Measurements from ENCODE around the gene SEMA5A. TPM values are rescaled to one million over a fixed set of nuclear protein-coding genes. Genes with fewer than 3 reads are reported as not detected.

Gene SEMA5A
- total RNA-seq, 1 donor from 2014 or later = 25.3 TPM

DNA sequence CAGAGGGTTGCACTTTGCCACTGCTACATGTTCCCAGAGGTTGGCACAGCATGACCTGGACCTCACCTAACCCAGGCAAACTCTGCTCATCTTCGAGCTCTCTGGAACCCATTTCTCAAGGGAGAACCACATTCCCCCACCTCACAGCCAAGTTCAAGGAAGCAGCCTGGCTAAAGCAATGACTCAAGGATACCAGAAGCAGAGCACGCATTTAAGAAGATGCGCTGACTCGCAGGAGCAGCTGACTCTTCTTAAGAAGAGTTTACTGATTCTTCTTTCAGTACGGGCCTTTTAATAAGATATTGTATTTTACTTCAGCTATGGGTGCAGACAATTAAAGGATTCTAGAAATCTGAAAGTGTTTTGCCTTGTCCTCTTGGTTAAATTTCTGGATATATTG is 4.1 kb upstream of the SEMA5A start:
- intact Hi-C loops (cut with micrococcal nuclease) = no loop called here
- no peak for DNase-seq
- no peak for ATAC-seq

DNA sequence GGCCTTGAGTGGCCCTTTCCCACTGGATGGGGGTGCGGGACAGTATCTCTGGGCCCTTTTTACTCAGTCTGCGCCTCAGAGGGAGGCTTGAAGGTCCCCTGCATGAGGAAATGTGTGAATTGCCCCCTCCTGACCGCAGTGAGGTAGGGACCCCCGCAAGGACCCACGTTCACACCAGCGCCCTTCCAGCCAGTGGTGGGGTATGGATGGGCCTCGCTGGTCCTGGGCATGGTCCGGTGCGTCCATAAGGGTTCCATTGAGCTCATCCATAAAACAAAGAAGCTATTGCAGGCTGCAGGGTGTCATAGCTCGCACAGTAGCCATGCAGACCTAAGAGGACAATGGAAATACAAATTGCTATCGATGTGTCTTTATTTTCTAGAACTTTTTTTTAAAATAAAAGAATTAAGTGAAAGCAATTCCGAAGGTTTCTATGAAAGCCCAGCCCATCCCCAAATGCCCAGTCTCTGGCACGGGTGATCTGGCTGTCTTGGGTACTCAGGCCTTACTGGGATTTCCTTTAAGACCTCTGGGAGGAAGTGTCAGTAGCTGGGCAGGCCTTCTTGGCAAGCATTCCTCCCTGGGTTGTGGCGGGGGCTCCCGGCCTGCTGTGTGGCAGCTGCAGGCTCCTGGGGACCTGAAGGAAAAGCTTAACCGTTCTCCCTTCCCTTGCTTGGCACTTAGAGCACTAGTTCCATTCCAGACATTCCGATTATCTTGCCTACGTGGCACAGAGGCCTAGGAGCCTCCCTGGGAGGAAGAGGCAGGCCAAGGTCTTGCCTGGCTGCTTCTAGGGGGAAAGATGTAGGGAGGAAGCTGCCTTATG is 1.5 kb upstream of the SEMA5A start:
- DNase-seq (peak; percentile 37), ATAC-seq (peak; percentile 5)
- intact Hi-C loops (cut with micrococcal nuclease) = no loop called here

DNA sequence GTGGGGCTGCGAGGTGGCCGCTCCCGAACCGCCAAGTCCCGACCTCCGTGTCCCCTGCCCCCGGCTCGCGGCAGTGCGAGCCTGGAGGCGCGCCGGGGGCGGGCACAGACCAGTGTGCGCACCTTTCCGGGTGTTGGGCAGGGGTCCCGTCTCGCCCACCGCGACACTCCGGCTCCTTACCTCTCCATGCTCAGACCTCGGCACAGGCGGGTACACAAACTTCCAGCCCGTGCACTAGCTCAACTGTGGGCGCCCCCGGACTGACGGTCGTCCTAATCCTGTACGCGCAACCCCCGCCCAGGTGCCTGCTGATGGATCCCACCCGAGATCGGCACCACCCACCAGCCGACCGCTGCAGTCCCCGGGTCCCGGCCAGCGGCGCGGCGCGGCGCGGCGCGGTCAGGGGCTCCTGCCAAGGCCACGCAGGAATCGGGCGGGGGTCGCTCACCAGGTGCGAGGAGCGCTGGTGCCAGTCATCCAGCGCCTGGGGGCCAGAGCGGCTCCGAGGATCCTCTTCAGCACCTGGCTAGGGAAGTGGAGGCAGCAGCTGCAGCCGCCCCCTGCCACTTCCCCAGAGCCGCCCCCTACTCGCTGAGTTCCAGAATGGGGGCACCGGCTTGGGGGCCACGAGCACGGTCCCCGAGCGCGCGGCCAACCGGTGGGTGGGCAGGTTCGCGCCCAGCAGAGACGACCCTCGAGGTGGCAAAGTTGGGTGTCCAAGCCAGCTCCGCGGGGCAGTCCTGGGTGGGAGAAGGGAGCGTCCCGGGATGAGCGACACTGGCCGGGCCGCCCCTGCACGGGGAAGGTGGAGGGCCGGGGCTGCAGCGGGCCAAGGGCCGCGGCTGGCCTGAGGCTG is 511 bp downstream of the SEMA5A start:
- intact Hi-C loops (cut with micrococcal nuclease) = no loop called here
- DNase-seq = peak; percentile 45
- ATAC-seq = peak; percentile 11

DNA sequence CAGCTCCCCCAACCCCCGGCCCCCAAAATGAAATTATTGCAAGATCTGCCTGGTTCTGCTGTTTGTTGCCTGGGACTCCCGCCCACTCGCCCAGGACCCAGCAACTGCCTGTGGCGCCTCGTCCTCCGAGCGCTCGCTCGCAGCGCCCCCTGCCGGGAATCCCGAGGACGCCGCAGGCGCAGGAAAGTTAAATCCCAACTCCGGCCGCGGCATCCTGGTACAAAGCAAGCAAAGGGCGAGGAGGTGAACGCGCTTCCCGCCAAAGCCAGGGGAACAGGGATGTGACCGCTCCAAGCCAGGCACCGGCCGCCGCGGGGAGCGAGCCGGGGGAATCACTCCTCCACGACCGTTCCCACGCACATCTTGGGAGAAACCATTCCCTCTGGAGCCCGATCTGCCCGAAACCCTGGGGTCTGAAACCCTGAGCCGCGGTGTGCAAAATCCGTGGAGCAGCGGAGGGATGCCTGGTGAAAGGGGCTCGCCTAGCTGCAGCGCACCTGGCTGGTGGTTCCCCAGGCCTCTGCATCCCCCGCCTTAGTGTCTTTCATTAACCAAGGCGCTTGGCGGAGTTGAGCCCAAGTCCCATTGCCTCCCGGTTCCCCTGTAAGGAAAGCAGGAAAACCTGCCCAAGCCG is 1.3 kb downstream of the SEMA5A start:
- DNase-seq (peak; percentile 91), ATAC-seq (peak; percentile 81)
- intact Hi-C loops (cut with micrococcal nuclease) = no loop called here

DNA sequence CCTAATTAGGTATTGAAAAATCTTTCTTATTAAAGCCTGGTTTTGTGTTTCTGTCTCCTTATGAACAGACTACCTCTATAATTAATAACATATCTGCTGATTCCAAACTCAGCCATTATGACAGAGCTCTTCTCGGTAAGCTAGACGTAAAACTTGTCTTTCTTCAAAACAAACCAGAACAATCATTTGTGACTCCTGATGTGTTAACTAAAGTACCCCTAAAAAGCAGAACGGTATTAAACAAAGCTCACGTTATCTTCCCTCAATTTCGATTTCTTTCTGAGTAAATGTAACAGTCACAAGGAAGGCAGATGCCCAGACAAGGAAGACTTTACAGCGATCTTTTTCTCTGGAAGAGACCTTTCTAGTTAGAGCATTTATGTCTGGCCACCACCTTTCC is 1.8 kb downstream of the SEMA5A start:
- DNase-seq (no peak), ATAC-seq (no peak)
- intact Hi-C loops (cut with micrococcal nuclease) = no loop called here

DNA sequence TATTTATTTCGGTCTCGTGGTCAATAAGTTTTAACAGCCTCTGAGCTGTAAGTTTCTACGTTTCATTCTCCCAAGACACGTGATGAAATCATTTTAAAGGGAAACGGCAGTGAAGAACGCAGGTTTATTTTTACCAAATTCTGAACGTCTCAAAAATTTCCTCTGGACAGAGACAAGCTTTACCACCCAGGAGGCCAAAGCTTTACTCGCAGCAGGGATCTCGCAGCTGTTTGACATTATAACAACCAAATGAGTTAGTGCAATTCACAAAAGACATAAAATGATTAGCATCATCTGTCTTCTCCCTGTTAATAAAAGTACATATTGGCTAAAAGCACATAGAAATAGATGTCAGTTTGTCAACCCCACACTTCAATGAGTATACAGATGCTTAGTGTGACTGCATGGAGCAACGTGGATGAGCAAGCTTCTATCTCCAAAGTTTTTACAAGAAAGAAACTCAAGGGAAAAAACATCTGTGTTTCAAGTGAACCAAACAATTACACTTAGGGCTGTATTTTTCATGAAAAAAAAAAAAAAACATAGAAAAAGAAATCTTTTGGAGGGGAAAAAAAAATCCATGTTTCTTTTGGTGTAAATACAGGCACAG is 2.5 kb downstream of the SEMA5A start:
- intact Hi-C loops (cut with micrococcal nuclease) = no loop called here
- DNase-seq = no peak
- no peak for ATAC-seq

DNA sequence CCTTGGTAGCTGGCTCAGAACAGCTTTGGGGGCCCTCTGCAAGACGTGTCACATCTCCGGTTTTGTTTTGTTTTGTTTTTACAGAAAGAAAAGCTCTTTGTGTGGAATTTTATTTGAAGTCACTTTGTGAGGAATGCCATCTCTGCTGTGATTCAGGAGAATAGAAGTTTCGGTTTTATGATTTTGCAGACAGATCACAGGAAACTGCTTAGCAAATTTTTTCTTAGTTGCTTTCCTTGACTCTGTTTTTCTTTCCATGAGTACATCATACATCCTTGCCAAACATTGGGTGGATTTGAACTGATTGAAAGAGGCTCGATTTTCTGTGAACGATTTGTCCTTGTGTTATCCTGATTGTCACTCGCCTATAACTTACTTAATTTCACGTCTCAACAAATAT is 5.1 kb downstream of the SEMA5A start:
- ATAC-seq (no peak), DNase-seq (no peak)
- intact Hi-C loops (cut with micrococcal nuclease) = no loop called here

DNA sequence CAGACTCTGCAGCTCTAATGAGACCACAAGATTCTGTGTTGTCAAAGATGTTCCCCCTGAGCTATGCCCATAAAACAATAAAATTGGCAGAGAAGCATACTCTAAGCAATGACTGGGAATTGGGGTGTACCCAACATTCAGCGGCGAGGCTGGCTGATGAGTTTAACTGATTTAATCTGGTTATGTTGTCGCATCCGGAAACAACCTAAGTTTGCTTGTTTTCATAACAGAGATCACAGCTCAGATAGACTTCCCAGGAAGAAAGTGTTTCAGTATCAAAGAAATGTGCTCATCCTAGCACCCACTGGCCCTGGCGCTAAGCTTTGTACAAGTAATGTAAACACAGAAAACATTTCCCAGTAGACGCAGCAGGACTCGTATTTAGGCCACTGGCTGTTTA is 7.4 kb downstream of the SEMA5A start:
- intact Hi-C loops (cut with micrococcal nuclease) = no loop called here
- DNase-seq = no peak
- ATAC-seq = no peak

DNA sequence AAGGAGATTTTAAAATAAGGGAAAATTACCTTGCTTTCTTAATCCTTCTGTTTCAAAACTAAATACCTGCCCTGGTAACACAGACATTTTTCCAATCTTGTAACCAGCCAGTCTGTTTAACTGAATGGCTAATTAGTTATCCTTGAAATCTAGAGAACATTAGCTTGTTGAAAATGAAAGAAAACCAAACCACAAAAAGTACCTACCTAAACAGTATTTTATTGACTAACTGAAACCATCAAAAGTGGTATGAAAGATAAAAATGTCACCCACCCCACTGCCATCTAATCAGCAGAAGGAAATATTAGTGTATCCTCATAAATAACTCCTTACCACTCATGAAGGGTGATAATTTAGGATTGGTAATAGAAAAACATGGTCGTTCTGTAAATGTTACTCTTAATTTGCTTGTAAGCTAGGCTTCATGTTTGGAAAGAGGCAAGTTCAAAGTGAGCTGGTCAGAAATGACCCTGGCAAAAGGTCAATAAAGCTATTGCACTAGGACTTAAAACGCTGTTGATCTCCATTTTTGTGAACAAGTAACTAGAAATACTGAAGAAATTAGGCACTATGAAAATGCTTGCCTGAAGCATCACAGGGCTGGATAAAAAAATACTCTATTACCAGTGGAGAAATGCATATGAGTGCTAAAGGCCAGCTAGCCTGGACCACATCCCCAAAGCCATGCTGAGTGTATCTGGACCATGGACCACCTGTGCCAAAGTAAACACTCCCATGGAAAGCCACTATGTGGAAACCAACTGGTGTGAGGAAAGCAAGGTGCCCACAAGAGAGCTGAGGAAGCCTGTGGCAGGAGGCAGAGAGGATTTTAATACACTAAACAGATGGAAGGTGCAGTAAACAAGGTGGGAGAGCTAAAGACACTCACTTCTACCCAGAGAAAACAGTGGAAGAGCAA is 8.4 kb downstream of the SEMA5A start:
- ATAC-seq (no peak), DNase-seq (no peak)
- intact Hi-C loops (cut with micrococcal nuclease) = no loop called here

DNA sequence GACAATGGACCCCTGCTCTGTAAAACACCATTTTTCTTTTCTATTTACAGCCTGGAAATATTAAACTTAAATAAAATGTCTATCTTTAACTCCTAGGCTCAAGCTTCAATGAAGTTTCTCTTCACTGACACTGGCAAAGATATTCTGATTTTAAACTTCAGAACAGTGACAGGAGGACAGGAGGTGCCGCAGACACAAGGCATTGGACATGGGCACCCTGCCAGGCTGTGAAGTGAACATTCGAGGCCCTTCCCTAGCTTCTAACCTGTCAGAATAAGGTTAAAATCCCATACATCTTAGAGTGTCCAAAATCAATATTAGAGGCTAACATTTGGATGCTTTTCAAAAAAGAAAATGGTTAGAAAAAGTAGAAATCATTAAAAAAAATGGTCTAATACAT is 9.2 kb downstream of the SEMA5A start:
- intact Hi-C loops (cut with micrococcal nuclease) = no loop called here
- peak; percentile 64 for ATAC-seq
- peak; percentile 75 for DNase-seq

DNA sequence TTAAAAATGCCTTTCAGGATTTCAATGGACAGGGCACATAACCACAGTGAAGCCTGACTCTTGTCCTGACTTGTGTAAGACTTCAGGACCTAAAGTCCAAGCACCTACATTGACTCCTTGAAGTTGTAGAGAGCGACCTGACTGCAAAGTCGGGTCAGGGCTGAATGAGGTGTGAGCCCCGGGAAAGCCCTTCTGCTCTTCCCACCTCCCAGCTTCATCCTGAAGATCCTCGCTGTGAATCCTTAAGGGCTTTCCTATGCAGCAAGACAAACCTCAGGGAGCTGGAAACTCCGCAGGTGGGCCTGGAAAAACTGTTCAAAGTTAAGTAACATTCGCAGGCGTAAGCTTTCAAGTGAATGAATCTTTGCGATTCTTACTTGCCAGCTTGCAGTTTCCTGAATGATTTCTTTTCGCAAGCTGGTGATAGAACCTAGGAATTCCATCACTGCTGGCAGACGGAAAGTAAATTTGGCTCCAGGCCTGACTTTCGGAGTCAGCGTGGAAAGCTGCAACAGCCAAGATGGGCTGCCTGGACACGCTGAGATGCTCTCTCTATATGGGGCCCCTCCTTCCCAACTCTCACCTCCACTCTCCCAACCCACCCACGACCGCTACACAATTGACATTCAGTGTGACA is 10.9 kb downstream of the SEMA5A start:
- peak; percentile 39 for DNase-seq
- intact Hi-C loops (cut with micrococcal nuclease) = no loop called here
- peak; percentile 56 for ATAC-seq

DNA sequence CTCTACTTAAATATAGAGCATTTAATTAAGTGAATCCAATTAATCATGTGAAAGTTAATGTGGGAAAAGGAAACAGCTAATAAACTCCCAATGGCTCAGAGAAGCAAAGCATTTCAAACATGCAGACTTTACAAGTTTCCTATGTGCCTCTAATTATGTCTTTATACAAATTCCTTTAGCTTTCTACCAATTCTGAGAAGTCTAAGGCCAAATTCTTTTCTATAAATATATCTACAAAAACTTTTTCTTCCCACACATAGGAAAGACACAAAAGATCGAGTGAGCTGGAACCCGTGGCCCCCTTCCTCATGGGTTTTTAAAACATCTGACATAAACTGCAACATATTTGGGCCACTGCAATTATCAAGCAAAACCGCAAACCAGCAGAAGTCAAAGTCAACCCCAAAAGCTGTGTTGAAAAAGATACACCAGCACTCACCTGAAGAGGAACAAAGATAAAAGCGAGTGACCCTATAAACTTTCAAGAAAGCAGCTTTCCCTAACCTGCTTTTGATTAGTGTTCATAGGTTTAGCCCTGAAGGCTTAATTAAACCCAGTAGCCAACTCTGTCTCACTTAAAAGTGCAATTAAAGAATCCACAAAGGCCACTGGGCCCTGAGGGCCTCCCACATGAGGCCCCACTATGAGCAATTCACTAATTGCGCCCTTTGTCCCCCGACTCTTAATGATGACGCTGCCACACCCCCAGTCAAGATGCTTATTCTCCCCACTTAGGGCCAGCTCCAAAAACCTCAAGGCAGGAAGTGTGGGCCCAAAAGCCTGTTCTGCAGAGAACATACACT is 12.1 kb downstream of the SEMA5A start:
- no peak for ATAC-seq
- DNase-seq = no peak
- intact Hi-C loops (cut with micrococcal nuclease) = no loop called here

DNA sequence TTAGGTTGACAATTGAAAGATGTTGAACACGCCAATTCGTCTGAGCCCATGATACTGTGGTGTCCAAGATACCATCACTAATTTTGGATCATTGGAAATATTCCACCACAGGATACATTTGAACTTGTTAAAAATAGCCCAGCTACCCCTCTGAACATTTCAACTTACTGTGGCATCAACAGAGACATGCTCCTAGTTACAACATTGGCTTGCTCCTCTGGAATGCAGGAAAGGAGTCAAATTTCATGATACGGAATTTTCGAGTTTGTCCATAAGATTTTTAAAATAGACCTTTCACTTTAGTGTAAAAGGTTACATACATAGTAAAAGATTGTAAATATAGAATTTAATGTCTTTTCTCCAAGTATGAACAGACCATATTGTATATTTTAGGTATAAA is 12.8 kb downstream of the SEMA5A start:
- ATAC-seq (peak; percentile 63), DNase-seq (no peak)
- intact Hi-C loops (cut with micrococcal nuclease) = no loop called here

DNA sequence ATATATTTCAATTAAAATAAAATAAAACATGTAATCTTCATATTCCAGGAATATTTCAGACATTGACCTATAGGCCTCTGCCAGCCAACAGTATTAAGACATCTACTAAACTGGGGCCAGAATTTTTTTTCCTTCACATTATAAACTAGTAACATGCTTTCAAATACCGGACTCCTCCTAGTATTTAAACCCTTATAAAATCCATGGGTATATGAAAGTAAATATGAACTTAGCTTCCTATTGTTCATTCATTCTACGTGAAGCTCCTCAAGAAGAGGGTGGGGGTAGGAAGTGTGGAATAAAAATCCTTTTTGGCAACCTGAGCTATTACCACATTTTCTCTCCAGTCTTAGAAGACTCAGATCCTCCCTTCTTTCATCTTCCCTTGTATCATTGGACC is 16.4 kb downstream of the SEMA5A start:
- intact Hi-C loops (cut with micrococcal nuclease) = no loop called here
- no peak for DNase-seq
- no peak for ATAC-seq

DNA sequence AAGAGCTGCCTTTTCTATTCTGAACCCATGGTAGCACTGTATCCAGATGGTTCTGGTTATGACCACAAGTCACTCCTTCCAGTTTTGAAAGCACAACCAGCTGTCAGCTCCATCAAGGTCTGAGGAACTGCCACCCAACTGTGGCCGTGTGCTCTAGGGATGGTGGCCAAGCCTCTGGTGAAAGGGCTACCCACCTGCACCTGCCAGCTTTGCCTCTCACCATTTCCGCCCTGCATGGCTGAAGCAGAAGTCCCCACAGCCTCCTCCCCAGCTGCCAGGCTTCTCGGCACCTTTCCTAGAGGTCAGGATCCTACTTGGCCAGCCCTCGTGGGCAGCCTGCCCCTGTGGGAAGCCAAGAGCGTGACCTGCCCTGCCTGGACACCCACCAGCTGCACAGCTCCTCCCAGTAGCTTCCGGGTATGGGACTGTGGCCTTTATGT is 16.8 kb downstream of the SEMA5A start:
- ATAC-seq = peak; percentile 89
- intact Hi-C loops (cut with micrococcal nuclease) = no loop called here
- peak; percentile 77 for DNase-seq

DNA sequence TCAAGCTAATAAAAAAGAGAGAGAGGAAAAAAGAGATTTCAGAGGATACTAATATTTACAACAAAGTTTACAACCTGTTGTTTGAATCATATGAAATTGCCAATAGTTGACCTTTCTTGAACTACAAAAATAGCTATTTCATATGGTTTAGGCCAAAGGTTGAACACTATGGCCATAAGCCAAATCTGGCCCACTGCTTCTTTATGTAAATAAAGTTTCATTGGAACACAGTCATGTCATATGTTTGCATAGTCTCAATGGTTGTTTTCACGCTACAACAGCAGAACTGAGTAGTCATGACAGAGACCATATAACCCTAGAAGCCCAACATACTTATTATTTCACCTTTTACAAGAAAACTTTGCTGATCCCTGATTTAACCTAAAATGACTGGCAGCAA is 20.9 kb downstream of the SEMA5A start:
- intact Hi-C loops (cut with micrococcal nuclease) = no loop called here

DNA sequence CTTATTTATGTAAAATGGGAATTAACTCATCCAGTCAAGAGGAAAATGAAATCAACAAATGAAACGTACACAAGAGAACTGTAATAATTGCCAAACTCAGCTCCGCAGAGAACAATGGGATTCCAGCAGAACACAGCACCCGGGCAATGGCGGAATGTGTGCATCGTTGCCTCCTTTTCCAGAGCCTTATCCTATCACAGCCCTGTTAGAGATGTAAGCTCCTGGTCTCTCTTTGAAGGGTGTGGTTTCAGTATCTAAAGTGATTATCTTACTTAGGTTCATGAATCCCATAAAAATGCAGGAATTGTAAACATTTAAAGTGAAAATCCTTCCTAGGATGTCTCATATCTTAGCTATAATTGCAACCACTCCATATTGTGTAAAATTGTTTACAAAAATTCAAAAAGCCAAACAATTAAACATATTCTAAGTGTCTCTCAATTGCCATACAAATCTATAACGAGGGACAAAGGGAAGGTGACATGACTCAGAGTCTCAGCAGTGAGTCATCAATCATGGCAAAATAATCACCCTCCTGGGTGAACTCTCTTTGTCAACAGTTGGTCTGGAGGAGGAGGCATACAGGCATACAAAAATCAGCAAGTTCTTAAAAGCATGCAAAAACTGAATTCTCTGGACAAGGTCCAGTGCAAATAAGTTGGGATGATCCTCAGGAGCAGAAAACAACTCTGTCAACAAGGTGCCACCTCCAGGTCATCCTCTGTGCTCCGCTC is 22.6 kb downstream of the SEMA5A start:
- no peak for DNase-seq
- intact Hi-C loops (cut with micrococcal nuclease) = no loop called here
- ATAC-seq = peak; percentile 23

More for the DNA sequence above, 20.9 kb downstream of the SEMA5A start:
- no peak for ATAC-seq
- DNase-seq = no peak
